Stomach (tissue), 9 donors: ENCODE results near the gene DCUN1D4. TPM values are rescaled to one million over a fixed set of nuclear protein-coding genes. Genes with fewer than 3 reads are reported as not detected.

Experiments
- DNase-seq, 2 donors: peaks; one replicate each; pipeline versions ENCODE4 v3.0.0 to v3.0.0-alpha.2; 2013 to 2019
- H3K27ac ChIP-seq, 5 donors: fragments of 200-600 bp in 4 of 5; sonication (generic) in 4 of 5; one replicate each; pipeline ENCODE4 v1.5.1; 2013 to 2019; ENCODE audit warnings: mild to moderate bottlenecking in 1 of 5, moderate library complexity in 1 of 5
- H3K27me3 ChIP-seq, 3 donors: fragments of 200-600 bp; sonication (generic); one replicate each; pipeline ENCODE4 v1.5.1; 2017 to 2019; ENCODE audit warnings: mixed run types in 1 of 3
- H3K36me3 ChIP-seq, 4 donors: fragments of 200-600 bp; sonication (generic); 1 replicate in 3 of 4; 2 replicates in 1 of 4; pipeline ENCODE4 v1.5.1; 2016 to 2019
- H3K4me1 ChIP-seq, 4 donors: fragments of 200-600 bp; sonication (generic); one replicate each; pipeline ENCODE4 v1.5.1; 2016 to 2019
- H3K4me3 ChIP-seq, 4 donors: fragments of 200-600 bp; sonication (generic) in 3 of 4; one replicate each; pipeline ENCODE4 v1.5.1; 2016 to 2019; ENCODE audit warnings: mild to moderate bottlenecking in 1 of 4
- H3K9me3 ChIP-seq, 4 donors: fragments of 200-600 bp; sonication (generic); one replicate each; pipeline ENCODE4 v1.5.1; 2016 to 2019
- EP300 ChIP-seq: sonication (generic); formaldehyde crosslinking; IDR thresholded peaks from one replicate; pipeline ENCODE4 v1.6.1; 2017; ENCODE audit warnings: antibody characterized with exemption
- POLR2A ChIP-seq, 4 donors: fragments of 450-650 bp; IDR thresholded peaks; one replicate each; pipeline ENCODE4 v1.6.1; 2016; ENCODE audit warnings: antibody characterized with exemption in 4 of 4, control low read depth in 2 of 4, mild to moderate bottlenecking in 1 of 4, moderate library complexity in 1 of 4
- POLR2AphosphoS5 ChIP-seq, 3 donors: sonication (generic); formaldehyde crosslinking; IDR thresholded peaks; one replicate each; pipeline ENCODE4 v1.6.1; 2016; ENCODE audit warnings: antibody characterized with exemption in 3 of 3
- WGBS, 5 donors: extraction: QIAGEN DNeasy Blood & Tissue Kit in 3 of 5; methylation state at CpG; one replicate each; pipeline versions ENCODE4 v1.1.5 to v1.1.7; 2013 to 2018; 5-methylcytosine and 5-hydroxymethylcytosine counted together
- intact Hi-C: fragments of 100-400 bp; cut with DNase I; formaldehyde crosslinking; loops from one replicate; pipeline ENCODE4 v1.15.1; 2023; ENCODE audit warnings: low total_unique reads
- polyA plus RNA-seq, 3 donors: library from polyadenylated mRNA; stranded (reverse); fragments of 200-250 nt; gene quantifications; one replicate each; pipeline ENCODE4 v1.2.3, GENCODE V29; 2013
- total RNA-seq, 5 donors: library from RNA; depleted of rRNA; stranded (reverse); fragments of >200 nt; gene quantifications; one replicate each; pipeline versions ENCODE4 v1.1.0 to v1.2.3, GENCODE V29; 2014 to 2016
- TF ChIP-seq, protein P1 (sequence below), 7 experiments: fragments of 450-650 bp in 4 of 7; fragments of 200-600 bp in 3 of 7; sonication (generic) in 3 of 7; IDR thresholded peaks; one replicate each; pipeline ENCODE4 v1.5.1; 2016 to 2019; ENCODE audit warnings: antibody characterized with exemption in 7 of 7, control low read depth in 2 of 7, mild to moderate bottlenecking in 1 of 7
- donor health status: healthy with polysubstance abuse.
- donor health status: Bipolar disorder and iron deficiency.
- donor health status: healthy.

DCUN1D4 gene
- total and polyA plus RNA-seq, 8 donors, result 5.8 to 84.6 (median 30.0) TPM

DNA sequence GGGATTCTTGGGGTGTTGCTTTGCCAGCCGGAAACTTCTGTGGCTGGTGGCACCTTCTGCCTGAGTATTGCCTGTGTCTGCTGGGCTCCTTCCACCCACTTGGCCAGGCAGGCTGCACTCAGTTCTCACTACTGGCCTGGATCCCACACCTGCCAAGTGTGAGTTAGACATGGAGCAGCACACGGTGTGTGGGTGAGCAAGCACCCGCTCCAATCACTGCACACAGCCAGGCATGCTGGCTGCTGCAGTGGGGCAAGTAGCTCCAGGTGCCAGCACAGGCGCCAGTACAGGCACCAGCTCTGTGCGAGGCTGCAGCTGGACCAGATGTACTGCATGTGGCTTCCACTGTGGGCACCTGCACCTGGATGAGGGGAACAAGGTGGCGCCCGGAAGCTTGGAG lies 23.9 kb downstream of the DCUN1D4 start:
- TF ChIP-seq POLR2AphosphoS5 (IDR thresholded peaks at IDR 0.05) (peak in 1 of 3 donors; percentile 23), POLR2A (IDR thresholded peaks at IDR 0.05) (no peak), EP300 (no peak)
- TF ChIP-seq, protein P1, sequence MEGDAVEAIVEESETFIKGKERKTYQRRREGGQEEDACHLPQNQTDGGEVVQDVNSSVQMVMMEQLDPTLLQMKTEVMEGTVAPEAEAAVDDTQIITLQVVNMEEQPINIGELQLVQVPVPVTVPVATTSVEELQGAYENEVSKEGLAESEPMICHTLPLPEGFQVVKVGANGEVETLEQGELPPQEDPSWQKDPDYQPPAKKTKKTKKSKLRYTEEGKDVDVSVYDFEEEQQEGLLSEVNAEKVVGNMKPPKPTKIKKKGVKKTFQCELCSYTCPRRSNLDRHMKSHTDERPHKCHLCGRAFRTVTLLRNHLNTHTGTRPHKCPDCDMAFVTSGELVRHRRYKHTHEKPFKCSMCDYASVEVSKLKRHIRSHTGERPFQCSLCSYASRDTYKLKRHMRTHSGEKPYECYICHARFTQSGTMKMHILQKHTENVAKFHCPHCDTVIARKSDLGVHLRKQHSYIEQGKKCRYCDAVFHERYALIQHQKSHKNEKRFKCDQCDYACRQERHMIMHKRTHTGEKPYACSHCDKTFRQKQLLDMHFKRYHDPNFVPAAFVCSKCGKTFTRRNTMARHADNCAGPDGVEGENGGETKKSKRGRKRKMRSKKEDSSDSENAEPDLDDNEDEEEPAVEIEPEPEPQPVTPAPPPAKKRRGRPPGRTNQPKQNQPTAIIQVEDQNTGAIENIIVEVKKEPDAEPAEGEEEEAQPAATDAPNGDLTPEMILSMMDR (IDR thresholded peaks at IDR 0.05), result no peak
- intact Hi-C loops, result no loop called here
- Histone ChIP-seq H3K4me1 (peaks cover 0 to 11% (median 3%) of the 10 kb centered on the region in 4 donors), H3K27me3 (no peaks in the 10 kb centered on the region), H3K9me3 (no peaks in the 10 kb centered on the region), H3K36me3 (peaks cover 23 to 60% (median 59%) of the 10 kb centered on the region in 4 donors), H3K27ac (no peak overlapping the region), H3K4me3 (no peak overlapping the region)
- no peak for DNase-seq
- 82 to 99% (median 95%) methylated on average over 1 to 7 of the region's 7 CpGs for WGBS, 5 donors

DNA sequence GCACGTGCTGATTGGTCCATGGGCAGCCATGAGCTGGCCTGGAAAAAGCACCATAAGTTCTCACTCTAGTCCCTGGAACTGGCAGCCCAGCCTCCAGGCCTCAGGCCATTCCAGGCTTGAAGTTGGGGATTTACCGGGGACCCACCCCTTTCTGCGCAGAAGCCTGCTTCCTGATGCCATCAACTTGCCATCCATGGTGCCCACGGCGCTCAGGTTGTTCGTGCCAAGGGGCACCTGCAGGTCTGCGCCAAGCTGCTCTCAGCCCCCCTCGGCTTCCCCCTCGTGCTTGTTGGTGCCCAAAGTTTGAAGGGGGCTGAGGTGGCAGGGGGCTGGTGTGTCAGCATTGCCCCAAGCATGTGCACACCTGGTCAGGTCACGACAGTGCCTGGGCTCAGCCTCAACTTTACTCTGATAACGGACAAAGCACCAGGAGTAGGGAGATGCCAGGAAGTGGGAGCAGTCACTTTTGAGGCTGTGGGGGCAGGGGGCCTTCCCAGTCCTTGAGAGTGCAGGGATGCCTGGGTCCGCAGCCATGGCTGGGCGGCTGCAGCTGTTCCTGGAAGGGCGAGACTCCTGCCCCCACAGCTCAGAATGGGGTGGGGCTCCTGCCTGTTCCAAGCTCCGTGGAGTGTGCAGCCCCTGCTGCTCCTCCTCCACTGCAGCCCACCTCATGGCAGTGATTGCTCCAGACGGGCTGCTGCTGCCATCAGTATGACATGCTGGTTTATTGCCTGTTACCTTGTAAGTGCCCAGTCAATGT lies 24.9 kb downstream of the DCUN1D4 start:
- no peak overlapping the region for H3K27ac ChIP-seq
- peaks cover 0 to 7% (median 0%) of the 10 kb centered on the region in 4 donors for H3K4me1 ChIP-seq
- 93 to 99% (median 98%) methylated on average over 5 to 16 of the region's 16 CpGs for WGBS, 5 donors
- no peaks in the 10 kb centered on the region for H3K27me3 ChIP-seq
- intact Hi-C loops, result no loop called here
- no peaks in the 10 kb centered on the region for H3K9me3 ChIP-seq
- H3K4me3 ChIP-seq, result no peak overlapping the region
- H3K36me3 ChIP-seq, result peaks cover 29 to 71% (median 69%) of the 10 kb centered on the region in 4 donors
- TF ChIP-seq, protein P1 (IDR thresholded peaks at IDR 0.05), result no peak
- TF ChIP-seq POLR2A (IDR thresholded peaks at IDR 0.05) (no peak), EP300 (no peak), POLR2AphosphoS5 (IDR thresholded peaks at IDR 0.05) (no peak)
- no peak for DNase-seq

DNA sequence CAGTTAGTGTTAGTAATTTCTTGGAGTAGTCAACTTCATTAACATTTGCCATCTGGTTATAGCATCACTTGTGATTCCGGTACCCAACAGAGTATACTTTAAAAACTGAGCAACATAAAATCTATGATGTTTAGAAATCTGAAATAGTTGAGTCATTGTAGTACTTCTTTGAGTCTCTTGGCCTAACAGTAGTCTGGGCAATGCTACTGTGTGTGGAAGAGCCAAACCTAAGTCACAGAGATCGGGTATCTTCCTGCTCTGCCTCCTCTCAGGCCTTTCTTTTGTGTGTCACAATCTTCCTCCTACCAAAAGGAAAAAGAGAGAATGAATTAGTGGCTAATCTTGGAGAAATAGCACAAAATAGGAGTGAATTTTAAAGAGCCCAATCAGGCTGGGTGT lies 25.5 kb downstream of the DCUN1D4 start:
- Histone ChIP-seq H3K9me3 (no peaks in the 10 kb centered on the region), H3K27ac (no peak overlapping the region), H3K4me1 (peaks cover 0 to 7% (median 0%) of the 10 kb centered on the region in 4 donors), H3K4me3 (no peak overlapping the region), H3K27me3 (no peaks in the 10 kb centered on the region), H3K36me3 (peaks cover 31 to 75% (median 74%) of the 10 kb centered on the region in 4 donors)
- 94 to 98% (median 96%) methylated on average over 2 of the region's 2 CpGs for WGBS, 5 donors
- intact Hi-C loops, result no loop called here
- DNase-seq, result no peak
- TF ChIP-seq POLR2A (IDR thresholded peaks at IDR 0.05) (no peak), POLR2AphosphoS5 (IDR thresholded peaks at IDR 0.05) (no peak), EP300 (no peak)
- TF ChIP-seq, protein P1 (IDR thresholded peaks at IDR 0.05), result no peak

DNA sequence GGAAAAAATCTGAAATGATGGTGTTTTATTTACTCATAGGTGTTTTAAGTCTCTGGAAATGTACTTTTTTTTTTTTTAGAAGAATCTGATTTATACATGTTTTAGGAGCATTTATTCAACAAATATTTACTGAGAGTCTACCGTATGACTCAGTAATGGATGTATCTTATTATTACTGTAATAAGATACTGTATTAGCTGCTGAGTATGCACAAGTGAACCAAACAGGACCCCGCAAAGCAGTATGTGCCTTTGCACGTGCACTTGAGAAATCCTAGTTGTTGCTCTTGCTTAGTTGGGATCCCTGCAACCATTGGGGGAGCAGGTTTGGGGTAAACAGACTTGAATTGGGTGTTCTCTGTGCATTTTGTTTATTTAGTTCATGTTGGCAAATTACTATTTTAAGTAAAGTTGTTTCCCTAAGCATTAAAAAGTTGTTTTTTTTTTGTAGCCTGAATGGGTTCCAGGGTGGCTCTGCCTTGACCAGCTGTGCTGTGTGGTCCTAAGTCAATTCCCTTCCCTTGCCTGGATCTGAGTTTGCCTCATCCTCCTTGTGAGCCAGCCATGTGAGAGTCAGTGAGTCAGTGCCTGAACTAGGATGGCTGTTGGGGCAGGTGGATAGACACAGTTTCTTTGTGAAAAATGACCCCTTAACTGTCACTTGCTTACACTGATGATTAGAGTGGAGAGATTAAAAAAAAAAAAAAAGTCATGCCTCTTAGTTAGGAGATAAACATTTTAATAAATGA lies 27.7 kb downstream of the DCUN1D4 start:
- intact Hi-C loops, result no loop called here

More for the DNA sequence above, 27.7 kb downstream of the DCUN1D4 start:
- TF ChIP-seq POLR2AphosphoS5 (IDR thresholded peaks at IDR 0.05), result no peak
- TF ChIP-seq POLR2A (IDR thresholded peaks at IDR 0.05), result no peak
- TF ChIP-seq, protein P1 (IDR thresholded peaks at IDR 0.05), result no peak
- no peak for TF ChIP-seq EP300
- Histone ChIP-seq H3K27me3 (no peaks in the 10 kb centered on the region), H3K4me3 (no peak overlapping the region), H3K9me3 (no peaks in the 10 kb centered on the region), H3K27ac (no peak overlapping the region), H3K36me3 (peaks cover 25 to 76% (median 73%) of the 10 kb centered on the region in 4 donors), H3K4me1 (peaks cover 0 to 7% (median 0%) of the 10 kb centered on the region in 4 donors)
- 87 to 93% (median 89%) methylated on average over 3 of the region's 3 CpGs for WGBS, 5 donors
- no peak for DNase-seq
